ENCODE data around the gene MSLN. TPM values are rescaled to one million over a fixed set of nuclear protein-coding genes. Genes with fewer than 3 reads are reported as not detected.

The MSLN gene
- total and polyA plus RNA-seq, 9 of the 15 experiments (the other 6 are each of a cell fraction or from before 2014, with no cell fraction given), result not detected

DNA sequence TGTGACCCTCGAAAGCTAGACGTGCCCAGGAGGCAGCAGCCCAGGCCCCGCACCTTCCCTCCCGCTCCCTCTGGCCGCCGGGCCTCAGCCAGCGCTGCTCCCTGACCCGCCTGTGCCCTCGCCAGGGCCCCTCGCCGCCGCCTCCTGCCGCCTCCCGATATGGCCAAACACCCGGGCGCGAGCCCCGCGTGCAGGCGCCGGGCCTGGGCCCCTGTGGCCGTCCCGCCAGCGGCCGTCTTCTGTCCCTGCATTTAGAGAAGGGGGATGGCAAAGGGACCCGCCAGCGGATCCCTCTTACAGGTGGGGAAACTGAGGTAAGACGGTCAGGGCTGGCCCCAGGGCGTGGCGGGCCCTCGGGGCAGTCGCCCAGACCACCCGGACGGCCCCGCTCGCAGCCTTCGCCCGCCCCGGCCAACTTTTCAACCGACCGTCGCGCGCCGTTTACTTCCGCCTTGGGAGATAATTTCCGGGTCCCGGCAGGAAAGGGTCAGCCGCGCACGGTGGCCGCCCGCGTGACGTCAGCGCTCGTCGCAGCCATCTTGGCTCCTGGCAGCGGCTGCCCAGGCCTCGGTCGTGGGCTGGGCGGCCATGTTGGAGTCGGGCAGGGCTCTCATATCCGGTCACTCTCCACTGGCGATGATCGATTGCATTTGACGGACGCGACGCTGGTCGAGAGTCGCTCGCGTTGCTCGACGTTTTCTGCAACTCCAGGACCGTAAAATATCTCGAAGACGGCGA lies 47.0 kb downstream of the MSLN start (continued):
- TF ChIP-seq HOXB6 (CRISPR knock-in tag; IDR thresholded peaks at IDR 0.05; ENCODE audit: borderline replicate concordance) (no peak), ZNF232 (CRISPR knock-in tag; IDR thresholded peaks at IDR 0.05) (no peak)

DNA sequence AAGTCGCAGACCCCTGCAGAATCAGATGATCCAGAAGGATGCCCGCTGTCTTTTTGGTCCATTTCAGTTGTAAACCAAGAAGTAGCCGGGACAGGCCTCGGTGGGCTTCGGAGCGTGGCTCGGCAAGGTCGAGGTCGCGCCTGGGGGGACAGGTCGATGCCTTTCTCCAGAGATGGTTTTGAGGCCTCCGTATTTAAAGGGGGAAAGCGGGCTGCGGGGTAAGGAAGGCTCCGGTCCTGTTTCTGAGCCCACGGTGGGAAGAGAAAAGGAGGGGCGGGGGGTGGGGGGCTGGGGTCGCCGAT lies 47.5 kb downstream of the MSLN start:
- in situ Hi-C loops (cut with MboI), result no loop called here
- WGBS (ENCODE audit: insufficient coverage, low coverage, missing lambda C conversion rate), result 22% methylated on average over 15 of the region's 19 CpGs
- Histone ChIP-seq H3K4me1 (replicated peaks in 1 of 2; ENCODE audit: control insufficient read depth in 2 of 2, insufficient read depth in 2 of 2, low read length in 2 of 2) (peaks cover 4 to 61% of the 10 kb centered on the region in 2 experiments; a peak in 4 of 5 replicates), H3K27ac (ENCODE audit: extremely low read depth, low read depth, low read length) (peak overlapping the region; percentile 95; the same call in 2 of the 3 replicates), H3K4me2 (ENCODE audit: insufficient read depth, low read length) (peak overlapping the region; percentile 96), H3K36me3 (ENCODE audit: control insufficient read depth, insufficient read depth, low read length) (no peaks in the 10 kb centered on the region), H4K20me1 (replicated peaks; ENCODE audit: control insufficient read depth, insufficient read depth, low read length) (no peaks in the 10 kb centered on the region), H3K4me3 (peak overlapping the region; percentile 98), H3K27me3 (ENCODE audit: control insufficient read depth in 2 of 2, insufficient read depth in 2 of 2, low read length in 2 of 2) (peaks cover 8 to 24% of the 10 kb centered on the region in 2 experiments; a peak in 4 of 5 replicates), H3K9me3 (replicated peaks; ENCODE audit: control insufficient read depth, insufficient read depth, low read depth, low read length) (no peaks in the 10 kb centered on the region), H2AFZ (ENCODE audit: low read depth, low read length) (peak overlapping the region; percentile 100), H3K9me1 (ENCODE audit: control insufficient read depth, insufficient read depth, low read length) (no peaks in the 10 kb centered on the region), H3K79me2 (ENCODE audit: control insufficient read depth, insufficient read depth, low read length) (peaks cover 6% of the 10 kb centered on the region; the same call in 2 of the 3 replicates), H3K9ac (ENCODE audit: insufficient read depth in 1 of 2, low read depth in 2 of 2, low read length in 2 of 2) (peak overlapping the region; percentile 79 to 94)
- DNase-seq (ENCODE audit: extremely low read depth in 1 of 4, low spot score in 3 of 4), result peak in 1 of 4 experiments; percentile 11
- intact Hi-C loops (cut with micrococcal nuclease), result loop anchor here (5.0 kb wide), 1 partner anchor 96 kb away; no protein-coding TSS in a partner anchor
- FAIRE-seq, result no peak
- TF ChIP-seq, protein P1, sequence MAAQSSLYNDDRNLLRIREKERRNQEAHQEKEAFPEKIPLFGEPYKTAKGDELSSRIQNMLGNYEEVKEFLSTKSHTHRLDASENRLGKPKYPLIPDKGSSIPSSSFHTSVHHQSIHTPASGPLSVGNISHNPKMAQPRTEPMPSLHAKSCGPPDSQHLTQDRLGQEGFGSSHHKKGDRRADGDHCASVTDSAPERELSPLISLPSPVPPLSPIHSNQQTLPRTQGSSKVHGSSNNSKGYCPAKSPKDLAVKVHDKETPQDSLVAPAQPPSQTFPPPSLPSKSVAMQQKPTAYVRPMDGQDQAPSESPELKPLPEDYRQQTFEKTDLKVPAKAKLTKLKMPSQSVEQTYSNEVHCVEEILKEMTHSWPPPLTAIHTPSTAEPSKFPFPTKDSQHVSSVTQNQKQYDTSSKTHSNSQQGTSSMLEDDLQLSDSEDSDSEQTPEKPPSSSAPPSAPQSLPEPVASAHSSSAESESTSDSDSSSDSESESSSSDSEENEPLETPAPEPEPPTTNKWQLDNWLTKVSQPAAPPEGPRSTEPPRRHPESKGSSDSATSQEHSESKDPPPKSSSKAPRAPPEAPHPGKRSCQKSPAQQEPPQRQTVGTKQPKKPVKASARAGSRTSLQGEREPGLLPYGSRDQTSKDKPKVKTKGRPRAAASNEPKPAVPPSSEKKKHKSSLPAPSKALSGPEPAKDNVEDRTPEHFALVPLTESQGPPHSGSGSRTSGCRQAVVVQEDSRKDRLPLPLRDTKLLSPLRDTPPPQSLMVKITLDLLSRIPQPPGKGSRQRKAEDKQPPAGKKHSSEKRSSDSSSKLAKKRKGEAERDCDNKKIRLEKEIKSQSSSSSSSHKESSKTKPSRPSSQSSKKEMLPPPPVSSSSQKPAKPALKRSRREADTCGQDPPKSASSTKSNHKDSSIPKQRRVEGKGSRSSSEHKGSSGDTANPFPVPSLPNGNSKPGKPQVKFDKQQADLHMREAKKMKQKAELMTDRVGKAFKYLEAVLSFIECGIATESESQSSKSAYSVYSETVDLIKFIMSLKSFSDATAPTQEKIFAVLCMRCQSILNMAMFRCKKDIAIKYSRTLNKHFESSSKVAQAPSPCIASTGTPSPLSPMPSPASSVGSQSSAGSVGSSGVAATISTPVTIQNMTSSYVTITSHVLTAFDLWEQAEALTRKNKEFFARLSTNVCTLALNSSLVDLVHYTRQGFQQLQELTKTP (IDR thresholded peaks at IDR 0.05; ENCODE audit: low read depth in 1 of 2, partially characterized antibody in 2 of 2), result no peak
- 0 out of 2 replicates have a peak, but pooled peaks have one; percentile 13 for TF ChIP-seq ZNF644 (tag; IDR thresholded peaks at IDR 0.05; ENCODE audit: low read depth)
- no peak for TF ChIP-seq CAMTA2 (CRISPR knock-in tag; conservative IDR thresholded peaks at IDR 0.05)
- peak; percentile 1; the same call in 1 of the 2 replicates for TF ChIP-seq KAT7 (CRISPR knock-in tag; IDR thresholded peaks at IDR 0.05; ENCODE audit: borderline replicate concordance)
- TF ChIP-seq, protein P2, sequence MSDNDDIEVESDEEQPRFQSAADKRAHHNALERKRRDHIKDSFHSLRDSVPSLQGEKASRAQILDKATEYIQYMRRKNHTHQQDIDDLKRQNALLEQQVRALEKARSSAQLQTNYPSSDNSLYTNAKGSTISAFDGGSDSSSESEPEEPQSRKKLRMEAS (CRISPR knock-in tag; IDR thresholded peaks at IDR 0.05), result peak; percentile 1; the same call in 1 of the 2 replicates
- 0 out of 2 replicates have a peak, but pooled peaks have one; percentile 62 for TF ChIP-seq ZFX (CRISPR knock-in tag; IDR thresholded peaks at IDR 0.05)
- TF ChIP-seq PTBP1 (IDR thresholded peaks at IDR 0.05; ENCODE audit: low read depth, low read length), result 0 out of 2 replicates have a peak, but pooled peaks have one; percentile 2
- TF ChIP-seq FOXA3 (CRISPR knock-in tag; conservative IDR thresholded peaks at IDR 0.05 in 1 of 2, IDR thresholded peaks at IDR 0.05 in 1 of 2), result no peak
- peak; percentile 70; the same call in 1 of the 2 replicates for TF ChIP-seq PHF8 (IDR thresholded peaks at IDR 0.05; ENCODE audit: borderline replicate concordance, low read length)
- 0 out of 2 replicates have a peak, but pooled peaks have one; percentile 5 for TF ChIP-seq ZBTB17 (CRISPR knock-in tag; IDR thresholded peaks at IDR 0.05)
- TF ChIP-seq L3MBTL2 (IDR thresholded peaks at IDR 0.05), result peak; percentile 40; the same call in 1 of the 2 replicates
- ChIA-PET POLR2A (interaction anchor here (1.7 kb wide), 1 partner anchor 12 kb away, joined by 5 read pairs; no protein-coding TSS in a partner anchor), CTCF (ENCODE audit: low intra/inter-chr PET ratio) (interaction anchor here (0.5 kb wide), 1 partner anchor 241 kb away, joined by 3 read pairs; no protein-coding TSS in a partner anchor)
- ATAC-seq, result no peak
- BruUV-seq (replicated peaks), result no TSS peak
